Subcutaneous adipose tissue (tissue), 4 donors: ENCODE results near the gene S100A9. TPM values are rescaled to one million over a fixed set of nuclear protein-coding genes. Genes with fewer than 3 reads are reported as not detected.

ENCODE experiments used
- total RNA-seq, 4 donors: library from RNA; depleted of rRNA; stranded (reverse); fragments of >200 nt; gene quantifications; one replicate each; pipeline ENCODE4 v1.1.0, GENCODE V29; 2016
- TF ChIP-seq, protein P1 (sequence below): fragments of 450-650 bp; IDR thresholded peaks from one replicate; pipeline ENCODE4 v1.5.1; 2016; ENCODE audit warnings: low read depth, mild to moderate bottlenecking, control low read depth, antibody characterized with exemption, moderate library complexity

Gene S100A9
- total RNA-seq, 4 donors from 2014 or later = 139 to 382 (median 280) TPM

- TF ChIP-seq, protein P1, sequence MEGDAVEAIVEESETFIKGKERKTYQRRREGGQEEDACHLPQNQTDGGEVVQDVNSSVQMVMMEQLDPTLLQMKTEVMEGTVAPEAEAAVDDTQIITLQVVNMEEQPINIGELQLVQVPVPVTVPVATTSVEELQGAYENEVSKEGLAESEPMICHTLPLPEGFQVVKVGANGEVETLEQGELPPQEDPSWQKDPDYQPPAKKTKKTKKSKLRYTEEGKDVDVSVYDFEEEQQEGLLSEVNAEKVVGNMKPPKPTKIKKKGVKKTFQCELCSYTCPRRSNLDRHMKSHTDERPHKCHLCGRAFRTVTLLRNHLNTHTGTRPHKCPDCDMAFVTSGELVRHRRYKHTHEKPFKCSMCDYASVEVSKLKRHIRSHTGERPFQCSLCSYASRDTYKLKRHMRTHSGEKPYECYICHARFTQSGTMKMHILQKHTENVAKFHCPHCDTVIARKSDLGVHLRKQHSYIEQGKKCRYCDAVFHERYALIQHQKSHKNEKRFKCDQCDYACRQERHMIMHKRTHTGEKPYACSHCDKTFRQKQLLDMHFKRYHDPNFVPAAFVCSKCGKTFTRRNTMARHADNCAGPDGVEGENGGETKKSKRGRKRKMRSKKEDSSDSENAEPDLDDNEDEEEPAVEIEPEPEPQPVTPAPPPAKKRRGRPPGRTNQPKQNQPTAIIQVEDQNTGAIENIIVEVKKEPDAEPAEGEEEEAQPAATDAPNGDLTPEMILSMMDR = no peak
Measured at GRCh38 chr1:153354515-153355193, 3.0 kb upstream of the S100A9 start.

GRCh38 chr1:153355445-153356071 lies 2.1 kb upstream of the S100A9 start:
- TF ChIP-seq, protein P1 = no peak

GRCh38 chr1:153356392-153357075 lies 1.1 kb upstream of the S100A9 start:
- TF ChIP-seq, protein P1 = no peak

DNA sequence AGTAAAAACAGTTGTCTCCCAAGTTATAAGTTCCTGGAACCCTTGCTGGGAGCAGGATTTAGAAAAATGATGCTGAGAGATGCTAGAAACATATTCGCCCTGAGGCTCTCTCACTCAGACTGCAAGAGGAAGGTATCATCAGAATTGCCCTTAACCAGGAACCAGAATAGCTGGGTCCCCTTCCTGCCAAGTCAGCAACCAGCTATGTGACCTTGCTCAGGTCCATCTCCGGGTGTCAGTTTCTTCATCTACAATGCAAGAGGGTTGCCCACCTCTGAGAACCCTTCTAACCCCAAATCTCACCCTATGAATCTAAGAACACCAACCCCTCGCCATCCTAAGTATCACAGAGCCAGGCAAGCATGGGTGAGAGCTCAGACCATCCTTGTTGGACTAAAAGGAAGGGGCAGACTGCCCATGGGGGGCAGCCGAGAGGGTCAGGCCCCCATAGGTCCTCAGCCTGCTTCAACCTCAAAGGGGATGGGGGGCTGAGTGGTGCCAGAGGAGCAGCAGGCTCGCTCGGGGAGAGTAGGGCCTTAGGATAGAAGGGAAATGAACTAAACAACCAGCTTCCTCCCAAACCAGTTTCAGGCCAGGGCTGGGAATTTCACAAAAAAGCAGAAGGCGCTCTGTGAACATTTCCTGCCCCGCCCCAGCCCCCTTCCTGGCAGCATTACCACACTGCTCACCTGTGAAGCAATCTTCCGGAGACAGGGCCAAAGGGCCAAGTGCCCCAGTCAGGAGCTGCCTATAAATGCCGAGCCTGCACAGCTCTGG lies 390 bp upstream of the S100A9 start:
- TF ChIP-seq, protein P1 = no peak

DNA sequence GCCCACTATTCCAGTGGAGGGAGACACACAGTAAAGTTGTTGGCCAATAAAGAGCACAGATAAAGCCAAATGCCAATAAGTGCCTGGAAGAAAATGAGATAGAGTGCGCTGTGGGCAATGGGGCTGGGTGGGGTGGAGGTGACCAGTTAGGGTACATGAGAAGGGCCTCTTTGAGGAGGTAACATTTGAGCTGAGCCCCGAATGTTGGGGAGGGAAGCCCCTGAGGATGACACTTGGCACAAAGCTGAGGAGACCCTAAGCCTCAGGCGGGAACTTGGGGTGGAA lies 979 bp downstream of the S100A9 start:
- TF ChIP-seq, protein P1 = no peak

GRCh38 chr1:153359241-153359640 lies 1.6 kb downstream of the S100A9 start:
- TF ChIP-seq, protein P1 = no peak

DNA sequence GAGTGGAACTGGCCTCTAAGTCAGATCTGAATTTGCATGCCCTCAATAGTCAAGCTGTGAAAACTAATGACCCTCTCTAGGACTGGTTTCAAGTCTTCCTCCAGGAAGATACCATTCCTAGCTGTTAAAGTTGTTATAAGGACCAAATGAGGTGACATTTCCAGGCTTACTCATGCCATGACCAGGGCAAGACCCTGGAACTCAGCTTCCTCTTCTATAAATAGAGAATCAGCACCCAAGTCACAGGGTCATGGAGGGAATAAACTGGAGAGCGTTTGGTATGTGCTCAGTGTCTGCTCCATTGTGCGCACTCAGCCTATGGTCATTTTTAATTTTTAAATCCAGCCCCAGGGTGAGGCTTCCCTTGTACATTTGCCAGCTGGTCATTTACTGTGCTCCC lies 2.5 kb downstream of the S100A9 start:
- TF ChIP-seq, protein P1 = no peak
